ENCODE results near the gene SLC6A8. TPM values are rescaled to one million over a fixed set of nuclear protein-coding genes. Genes with fewer than 3 reads are reported as not detected.

The SLC6A8 gene
- total RNA-seq, 4 donors from 2014 or later = 13.5 to 32.4 (median 26.3) TPM

GRCh38 chrX:153645151-153645550 is 42.6 kb upstream of the SLC6A8 start:
- ATAC-seq (ENCODE audit: low FRiP score) (no peak), DNase-seq (ENCODE audit: low spot score) (no peak)
- TF ChIP-seq CTCF (IDR thresholded peaks at IDR 0.05) = no peak

GRCh38 chrX:153645921-153646488 is 41.7 kb upstream of the SLC6A8 start:
- no peak for DNase-seq (ENCODE audit: low spot score)
- ATAC-seq (ENCODE audit: low FRiP score) = no peak
- TF ChIP-seq CTCF (IDR thresholded peaks at IDR 0.05) = no peak

GRCh38 chrX:153646620-153647373 is 40.9 kb upstream of the SLC6A8 start, which contains the start of gene DUSP9:
Gene DUSP9 (plus strand): TSS chrX:153647203. CDS start chrX:153647954, 751 bp downstream.
- peak; percentile 20 for DNase-seq (ENCODE audit: low spot score)
- peak; percentile 50 for ATAC-seq (ENCODE audit: low FRiP score)
- no peak for TF ChIP-seq CTCF (IDR thresholded peaks at IDR 0.05)

GRCh38 chrX:153647461-153648357 is 40.0 kb upstream of the SLC6A8 start:
- DNase-seq (ENCODE audit: low spot score) = peak; percentile 15
- no peak for TF ChIP-seq CTCF (IDR thresholded peaks at IDR 0.05)
- ATAC-seq (ENCODE audit: low FRiP score) = no peak

GRCh38 chrX:153648358-153649177 is 39.2 kb upstream of the SLC6A8 start:
- no peak for TF ChIP-seq CTCF (IDR thresholded peaks at IDR 0.05)
- no peak for ATAC-seq (ENCODE audit: low FRiP score)
- DNase-seq (ENCODE audit: low spot score) = no peak

- ATAC-seq (ENCODE audit: low FRiP score) (no peak), DNase-seq (ENCODE audit: low spot score) (no peak)
- no peak for TF ChIP-seq CTCF (IDR thresholded peaks at IDR 0.05)
Observed at GRCh38 chrX:153649178-153649914, 38.4 kb upstream of the SLC6A8 start.
